Esophagus muscularis mucosa (tissue), 4 donors: Measurements from ENCODE around the gene SND1.

Experiments used
- EP300 ChIP-seq: sonication (generic); formaldehyde crosslinking; IDR thresholded peaks from one replicate; pipeline ENCODE4 v1.6.1; 2017; ENCODE audit warnings: antibody characterized with exemption
- POLR2A ChIP-seq: fragments of 450-650 bp; IDR thresholded peaks from one replicate; pipeline ENCODE4 v1.6.1; 2017; ENCODE audit warnings: antibody characterized with exemption, moderate library complexity, mild to moderate bottlenecking, low read depth
- TF ChIP-seq, protein P1 (sequence below), 3 experiments: fragments of 200-600 bp in 2 of 3; fragments of 450-650 bp in 1 of 3; sonication (generic) in 2 of 3; IDR thresholded peaks; one replicate each; pipeline ENCODE4 v1.5.1; 2017 to 2019; ENCODE audit warnings: antibody characterized with exemption in 3 of 3, mild to moderate bottlenecking in 2 of 3, moderate library complexity in 1 of 3

DNA sequence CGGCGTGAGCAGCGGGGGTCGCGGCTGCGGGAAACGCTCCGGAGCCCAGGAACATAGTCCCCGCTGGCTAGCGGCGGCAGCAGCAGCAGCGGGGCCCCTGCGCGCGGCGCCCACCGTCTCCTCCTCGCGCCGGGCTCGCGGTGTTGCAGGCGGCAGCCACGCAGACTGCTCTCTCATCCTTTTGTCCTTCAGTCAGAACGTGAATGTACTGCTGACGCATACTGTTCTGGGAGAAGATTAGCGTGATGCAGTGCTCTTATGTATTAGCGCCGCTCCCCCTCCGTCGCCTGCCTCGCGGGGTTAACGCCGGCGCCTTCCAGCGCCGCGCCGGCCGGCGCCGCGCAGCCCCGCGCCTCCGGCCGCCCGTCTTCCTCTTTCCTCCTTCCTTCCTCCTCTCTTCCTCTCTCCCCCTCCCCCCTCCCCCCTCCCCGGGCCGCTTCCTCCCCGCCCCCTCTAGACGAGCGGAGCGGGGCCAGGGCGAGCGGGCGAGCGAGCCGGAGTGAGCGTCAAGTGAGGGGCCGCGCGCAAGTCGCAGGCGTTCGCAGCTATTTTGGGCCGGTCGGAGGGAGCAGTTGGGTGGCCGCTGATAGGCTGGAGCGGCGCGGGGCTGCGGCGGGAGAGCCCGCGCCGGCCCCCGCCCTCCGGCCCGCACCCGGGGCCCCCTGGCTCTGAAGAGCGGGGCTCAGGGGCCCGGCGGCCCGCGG is 380.1 kb downstream of the SND1 start:
- TF ChIP-seq, protein P1, sequence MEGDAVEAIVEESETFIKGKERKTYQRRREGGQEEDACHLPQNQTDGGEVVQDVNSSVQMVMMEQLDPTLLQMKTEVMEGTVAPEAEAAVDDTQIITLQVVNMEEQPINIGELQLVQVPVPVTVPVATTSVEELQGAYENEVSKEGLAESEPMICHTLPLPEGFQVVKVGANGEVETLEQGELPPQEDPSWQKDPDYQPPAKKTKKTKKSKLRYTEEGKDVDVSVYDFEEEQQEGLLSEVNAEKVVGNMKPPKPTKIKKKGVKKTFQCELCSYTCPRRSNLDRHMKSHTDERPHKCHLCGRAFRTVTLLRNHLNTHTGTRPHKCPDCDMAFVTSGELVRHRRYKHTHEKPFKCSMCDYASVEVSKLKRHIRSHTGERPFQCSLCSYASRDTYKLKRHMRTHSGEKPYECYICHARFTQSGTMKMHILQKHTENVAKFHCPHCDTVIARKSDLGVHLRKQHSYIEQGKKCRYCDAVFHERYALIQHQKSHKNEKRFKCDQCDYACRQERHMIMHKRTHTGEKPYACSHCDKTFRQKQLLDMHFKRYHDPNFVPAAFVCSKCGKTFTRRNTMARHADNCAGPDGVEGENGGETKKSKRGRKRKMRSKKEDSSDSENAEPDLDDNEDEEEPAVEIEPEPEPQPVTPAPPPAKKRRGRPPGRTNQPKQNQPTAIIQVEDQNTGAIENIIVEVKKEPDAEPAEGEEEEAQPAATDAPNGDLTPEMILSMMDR (IDR thresholded peaks at IDR 0.05) = peak in 1 of 3 experiments; percentile 34
- TF ChIP-seq EP300 = no peak
- no peak for TF ChIP-seq POLR2A
